Erythroblast (primary cell): ENCODE data around the gene BAIAP2.

Experiments
- GATA1 ChIP-seq: IDR thresholded peaks from 2 replicates; pipeline ENCODE4 v1.6.1; 2011; ENCODE audit warnings: low read depth, mild to moderate bottlenecking, control low read depth, low read length, moderate library complexity
- POLR2A ChIP-seq: IDR thresholded peaks from 2 replicates; pipeline ENCODE4 v1.6.1; 2011; ENCODE audit warnings: mild to moderate bottlenecking, low read length

- TF ChIP-seq POLR2A (no peak), GATA1 (no peak)
Observed at GRCh38 chr17:81102869-81103268, 67.9 kb downstream of the BAIAP2 start.
